SK-N-SH (cell line): ENCODE results near the gene TPO. TPM values are rescaled to one million over a fixed set of nuclear protein-coding genes. Genes with fewer than 3 reads are reported as not detected.
A peak's percentile ranks its signal among the peaks of the same experiment; 100 is the strongest.

Source experiments
- CTCF ChIA-PET: fragments of 300-600, 350-600 bp; formaldehyde crosslinking; extraction: SDS; loops from one replicate; lab custom pipeline; 2021; lab: Yijun Ruan, JAX
- POLR2A ChIA-PET: fragments of 350-600 bp; sonication (Branson Sonifier 250); formaldehyde crosslinking; extraction: SDS; loops from one replicate; lab custom pipeline; 2020; ENCODE audit warnings: antibody characterized with exemption, inconsistent platforms; lab: Yijun Ruan, JAX
- DNase-seq: peaks from one replicate; pipeline ENCODE4 v3.0.0; 2012
- H2AFZ ChIP-seq: fragments of 200-600 bp; sonication (generic); 2 replicates; pipeline ENCODE4 v1.8.1; 2016; ENCODE audit warnings: antibody characterized with exemption, mild to moderate bottlenecking, low read depth
- H3F3A ChIP-seq: fragments of 200-600 bp; sonication (generic); replicated peaks from 2 replicates; pipeline ENCODE3; 2016; ENCODE audit warnings: antibody characterized with exemption, mild to moderate bottlenecking; ENCODE audit not compliant: insufficient read depth
- H3K27ac ChIP-seq, 2 experiments: fragments of 200-500 bp in 1 of 2; fragments of 200-600 bp in 1 of 2; sonication (Bioruptor generic) in 1 of 2; sonication (generic), shearing (Covaris generic) in 1 of 2; 2 replicates each; pipeline versions ENCODE4 v1.5.1 to v1.6.1; 2014 to 2016; ENCODE audit warnings: low read depth in 2 of 2, inconsistent platforms in 1 of 2, low read length in 1 of 2, mild to moderate bottlenecking in 1 of 2, mixed read lengths in 1 of 2
- H3K27me3 ChIP-seq: fragments of 200-600 bp; sonication (generic), shearing (Covaris generic); 2 replicates; pipeline ENCODE4 v1.6.1; 2016; ENCODE audit warnings: mixed run types; ENCODE audit not compliant: insufficient read depth
- H3K36me3 ChIP-seq, 2 experiments: fragments of 200-500 bp in 1 of 2; fragments of 200-600 bp in 1 of 2; sonication (Bioruptor generic) in 1 of 2; sonication (generic) in 1 of 2; replicated peaks in 1 of 2; 2 replicates each; pipeline versions ENCODE3 to v1.5.1; 2014 to 2016; ENCODE audit warnings: low read length in 1 of 2, mild to moderate bottlenecking in 1 of 2; ENCODE audit not compliant: insufficient read depth in 2 of 2, control insufficient read depth in 1 of 2
- H3K4me1 ChIP-seq, 2 experiments: fragments of 200-500 bp in 1 of 2; fragments of 200-600 bp in 1 of 2; sonication (Bioruptor generic) in 1 of 2; sonication (generic), shearing (Covaris generic) in 1 of 2; 2 replicates each; pipeline versions ENCODE4 v1.5.1 to v1.6.1; 2014 to 2016; ENCODE audit warnings: low read depth in 1 of 2, low read length in 1 of 2, mixed run types in 1 of 2; ENCODE audit not compliant: insufficient read depth in 2 of 2, control insufficient read depth in 1 of 2
- H3K4me2 ChIP-seq: fragments of 200-600 bp; sonication (generic), shearing (Covaris generic); 2 replicates; pipeline ENCODE4 v1.6.1; 2017; ENCODE audit warnings: mixed run types
- H3K4me3 ChIP-seq, 2 experiments: fragments of 200-500 bp in 1 of 2; fragments of 200-600 bp in 1 of 2; sonication (Bioruptor generic) in 1 of 2; sonication (generic), shearing (Covaris generic) in 1 of 2; 2 replicates each; pipeline versions ENCODE4 v1.5.1 to v1.8.1; 2014 to 2016; ENCODE audit warnings: low read depth in 2 of 2, inconsistent platforms in 1 of 2, low read length in 1 of 2, mild to moderate bottlenecking in 1 of 2, mixed read lengths in 1 of 2, moderate library complexity in 1 of 2
- H3K79me2 ChIP-seq: fragments of 200-600 bp; sonication (generic); 2 replicates; pipeline ENCODE4 v1.8.1; 2017; ENCODE audit warnings: mild to moderate bottlenecking; ENCODE audit not compliant: insufficient read depth
- H3K9ac ChIP-seq: fragments of 200-600 bp; sonication (generic); 2 replicates; pipeline ENCODE4 v1.6.1; 2017; ENCODE audit warnings: mixed run types
- H3K9me2 ChIP-seq: fragments of 200-600 bp; sonication (generic); 2 replicates; pipeline ENCODE4 v1.6.1; 2017; ENCODE audit warnings: mixed run types
- H3K9me3 ChIP-seq: fragments of 200-600 bp; sonication (generic); 2 replicates; pipeline ENCODE4 v1.6.1; 2017; ENCODE audit warnings: mixed run types, mild to moderate bottlenecking, moderate library complexity
- H4K20me1 ChIP-seq: fragments of 200-600 bp; sonication (generic); 2 replicates; pipeline ENCODE4 v1.6.1; 2017; ENCODE audit warnings: mild to moderate bottlenecking, mixed run types; ENCODE audit not compliant: insufficient read depth
- CHD2 ChIP-seq: fragments of 150-350 bp; IDR thresholded peaks from 2 replicates; pipeline ENCODE4 v1.6.1; 2018; ENCODE audit warnings: low read length; ENCODE audit not compliant: partially characterized antibody
- FOXJ3 ChIP-seq: sonication (generic); formaldehyde crosslinking; IDR thresholded peaks from 2 replicates; pipeline ENCODE4 v1.5.1; 2020; ENCODE audit warnings: mild to moderate bottlenecking, missing genetic modification reagents
- GATA2 ChIP-seq: sonication (generic); formaldehyde crosslinking; IDR thresholded peaks from 2 replicates; pipeline ENCODE4 v1.5.0; 2020; ENCODE audit warnings: mild to moderate bottlenecking, missing genetic modification reagents
- JUND ChIP-seq: IDR thresholded peaks from 2 replicates; pipeline ENCODE4 v1.4.0; 2012
- MEF2A ChIP-seq: IDR thresholded peaks from 2 replicates; pipeline ENCODE4 v1.4.0; 2012; ENCODE audit warnings: low read depth, borderline replicate concordance
- NFIC ChIP-seq: IDR thresholded peaks from 2 replicates; pipeline ENCODE4 v1.4.0; 2012; ENCODE audit warnings: borderline replicate concordance
- POLR2AphosphoS5 ChIP-seq: IDR thresholded peaks from 2 replicates; pipeline ENCODE4 v1.6.1; 2012; ENCODE audit warnings: low read depth, low read length
- RCOR1 ChIP-seq: fragments of 150-350 bp; IDR thresholded peaks from 2 replicates; pipeline ENCODE4 v1.6.1; 2017; ENCODE audit warnings: antibody characterized with exemption, low read length
- RFX5 ChIP-seq: IDR thresholded peaks from 2 replicates; pipeline ENCODE4 v1.6.1; 2012; ENCODE audit warnings: mild to moderate bottlenecking, improper control_type of control experiment, low read length
- SMC3 ChIP-seq: IDR thresholded peaks from 2 replicates; pipeline ENCODE4 v1.6.1; 2012; ENCODE audit warnings: low read depth, low read length, improper control_type of control experiment
- TAF1 ChIP-seq: IDR thresholded peaks from 2 replicates; pipeline ENCODE4 v1.6.1; 2012; ENCODE audit warnings: low read depth, mild to moderate bottlenecking, low read length, moderate library complexity, borderline replicate concordance
- TEAD4 ChIP-seq: IDR thresholded peaks from 2 replicates; pipeline ENCODE4 v1.4.0; 2012; ENCODE audit warnings: mild to moderate bottlenecking, borderline replicate concordance; ENCODE audit not compliant: insufficient read depth
- YY1 ChIP-seq: IDR thresholded peaks from 2 replicates; pipeline ENCODE4 v1.4.0; 2012; ENCODE audit warnings: low read depth, mild to moderate bottlenecking
- WGBS: methylation state at CpG from one replicate; pipeline ENCODE4 v1.1.6; 2017; ENCODE audit warnings: low lambda C conversion rate; 5-methylcytosine and 5-hydroxymethylcytosine counted together
- polyA plus RNA-seq, 3 experiments: library from polyadenylated mRNA; depleted of rRNA; stranded (reverse); fragments of >200 nt; gene quantifications; 2 replicates each; pipeline ENCODE4 v1.2.3, GENCODE V29; 2012
- TF ChIP-seq, protein P1 (sequence below): IDR thresholded peaks from 2 replicates; pipeline ENCODE4 v1.4.0; 2012; ENCODE audit warnings: low read depth, borderline replicate concordance
- TF ChIP-seq, protein P2 (sequence below): fragments of 150-350 bp; IDR thresholded peaks from 2 replicates; pipeline ENCODE4 v1.6.1; 2017; ENCODE audit warnings: antibody characterized with exemption, low read length, low read depth, borderline replicate concordance
- TF ChIP-seq, protein P3 (sequence below): IDR thresholded peaks from 2 replicates; pipeline ENCODE4 v1.4.0; 2012; ENCODE audit warnings: low read depth, borderline replicate concordance

TPO gene
- polyA plus RNA-seq, 1 of the 3 experiments (the other 2 are of a cell fraction): not detected

DNA sequence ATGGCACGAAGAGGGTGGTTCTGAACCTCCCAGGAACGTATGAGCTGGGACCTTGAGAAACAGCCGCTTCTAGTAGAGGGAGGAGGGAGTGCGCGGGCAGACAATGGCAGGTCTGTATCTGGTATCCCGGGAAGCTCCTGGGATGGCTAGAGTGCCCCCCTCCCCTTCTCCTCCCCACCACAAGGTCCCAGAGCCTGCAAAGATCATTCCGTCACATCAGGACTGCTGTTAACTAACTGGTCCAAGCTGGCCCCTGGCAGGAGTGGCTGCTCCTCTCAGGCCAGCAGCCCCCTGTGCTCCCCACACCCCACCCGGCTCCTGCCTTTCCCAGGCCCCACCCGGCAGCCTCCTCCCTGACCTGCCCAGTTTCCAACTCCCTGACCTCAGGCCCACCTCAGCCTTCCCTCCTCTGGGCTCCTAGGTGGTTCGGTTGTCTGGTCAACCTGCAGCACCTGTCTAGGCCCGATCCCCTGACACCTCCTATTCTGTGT, 75.0 kb downstream of the TPO start:
- Histone ChIP-seq H3K4me3 (no peak overlapping the region), H3K27me3 (no peaks in the 10 kb centered on the region), H2AFZ (no peak overlapping the region), H3K27ac (no peak overlapping the region), H3K9ac (no peak overlapping the region), H3F3A (no peaks in the 10 kb centered on the region), H4K20me1 (no peaks in the 10 kb centered on the region), H3K36me3 (no peaks in the 10 kb centered on the region), H3K79me2 (no peaks in the 10 kb centered on the region), H3K4me2 (no peak overlapping the region), H3K9me3 (no peaks in the 10 kb centered on the region), H3K4me1 (no peaks in the 10 kb centered on the region), H3K9me2 (no peaks in the 10 kb centered on the region)
- WGBS: 44% methylated on average over 11 of the region's 11 CpGs
- TF ChIP-seq NFIC: no peak
- TF ChIP-seq TEAD4: no peak
- TF ChIP-seq MEF2A: no peak
- TF ChIP-seq TAF1: no peak
- TF ChIP-seq, protein P1, sequence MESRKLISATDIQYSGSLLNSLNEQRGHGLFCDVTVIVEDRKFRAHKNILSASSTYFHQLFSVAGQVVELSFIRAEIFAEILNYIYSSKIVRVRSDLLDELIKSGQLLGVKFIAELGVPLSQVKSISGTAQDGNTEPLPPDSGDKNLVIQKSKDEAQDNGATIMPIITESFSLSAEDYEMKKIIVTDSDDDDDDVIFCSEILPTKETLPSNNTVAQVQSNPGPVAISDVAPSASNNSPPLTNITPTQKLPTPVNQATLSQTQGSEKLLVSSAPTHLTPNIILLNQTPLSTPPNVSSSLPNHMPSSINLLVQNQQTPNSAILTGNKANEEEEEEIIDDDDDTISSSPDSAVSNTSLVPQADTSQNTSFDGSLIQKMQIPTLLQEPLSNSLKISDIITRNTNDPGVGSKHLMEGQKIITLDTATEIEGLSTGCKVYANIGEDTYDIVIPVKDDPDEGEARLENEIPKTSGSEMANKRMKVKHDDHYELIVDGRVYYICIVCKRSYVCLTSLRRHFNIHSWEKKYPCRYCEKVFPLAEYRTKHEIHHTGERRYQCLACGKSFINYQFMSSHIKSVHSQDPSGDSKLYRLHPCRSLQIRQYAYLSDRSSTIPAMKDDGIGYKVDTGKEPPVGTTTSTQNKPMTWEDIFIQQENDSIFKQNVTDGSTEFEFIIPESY: no peak
- TF ChIP-seq POLR2AphosphoS5: no peak
- TF ChIP-seq GATA2 (CRISPR knock-in tag): no peak
- TF ChIP-seq, protein P2, sequence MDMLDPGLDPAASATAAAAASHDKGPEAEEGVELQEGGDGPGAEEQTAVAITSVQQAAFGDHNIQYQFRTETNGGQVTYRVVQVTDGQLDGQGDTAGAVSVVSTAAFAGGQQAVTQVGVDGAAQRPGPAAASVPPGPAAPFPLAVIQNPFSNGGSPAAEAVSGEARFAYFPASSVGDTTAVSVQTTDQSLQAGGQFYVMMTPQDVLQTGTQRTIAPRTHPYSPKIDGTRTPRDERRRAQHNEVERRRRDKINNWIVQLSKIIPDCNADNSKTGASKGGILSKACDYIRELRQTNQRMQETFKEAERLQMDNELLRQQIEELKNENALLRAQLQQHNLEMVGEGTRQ: no peak
- no peak for TF ChIP-seq FOXJ3 (CRISPR knock-in tag)
- TF ChIP-seq RFX5: no peak
- no peak for TF ChIP-seq CHD2
- TF ChIP-seq JUND: no peak
- TF ChIP-seq YY1: no peak
- TF ChIP-seq SMC3: no peak
- no peak for TF ChIP-seq RCOR1
- TF ChIP-seq, protein P3, sequence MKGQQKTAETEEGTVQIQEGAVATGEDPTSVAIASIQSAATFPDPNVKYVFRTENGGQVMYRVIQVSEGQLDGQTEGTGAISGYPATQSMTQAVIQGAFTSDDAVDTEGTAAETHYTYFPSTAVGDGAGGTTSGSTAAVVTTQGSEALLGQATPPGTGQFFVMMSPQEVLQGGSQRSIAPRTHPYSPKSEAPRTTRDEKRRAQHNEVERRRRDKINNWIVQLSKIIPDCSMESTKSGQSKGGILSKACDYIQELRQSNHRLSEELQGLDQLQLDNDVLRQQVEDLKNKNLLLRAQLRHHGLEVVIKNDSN: no peak
- ChIA-PET POLR2A (interaction anchor here (0.7 kb wide), 1 partner anchor 246 kb away, joined by 4 read pairs; no protein-coding TSS in a partner anchor), CTCF (interaction anchor here (1.1 to 2.8 kb wide), 2 partner anchors 8 to 62 kb away, joined by 3 to 13 read pairs; no protein-coding TSS in a partner anchor)
- peak; percentile 27 for DNase-seq
